NCI-H748 treated with DMSO at 0.1 percent for 48 hours (cell line): Measurements from ENCODE around the gene NT5M.
A peak's percentile ranks its signal among the peaks of the same experiment; 100 is the strongest.

Source experiments
- DNase-seq: peaks from one replicate; lab custom pipeline; 2025; lab: John Stamatoyannopoulos, UW

Gene NT5M

GRCh38 chr17:17355426-17355825 is 52.3 kb downstream of the NT5M start:
- no peak for DNase-seq

- peak; percentile 78 for DNase-seq
These were observed 53.2 kb downstream of the NT5M start for GRCh38 chr17:17356149-17356930.

- no peak for DNase-seq
These were observed 53.7 kb downstream of the NT5M start for GRCh38 chr17:17356931-17357270.

- DNase-seq = no peak
These were observed 55.0 kb downstream of the NT5M start for GRCh38 chr17:17358060-17358751.

GRCh38 chr17:17358866-17359265 is 55.7 kb downstream of the NT5M start:
- DNase-seq = no peak

- no peak for DNase-seq
These were observed 56.1 kb downstream of the NT5M start for GRCh38 chr17:17359271-17359670.

GRCh38 chr17:17360087-17360730 is 57.0 kb downstream of the NT5M start:
- no peak for DNase-seq

GRCh38 chr17:17361543-17361866 is 58.3 kb downstream of the NT5M start:
- DNase-seq = no peak

GRCh38 chr17:17361867-17362539 is 58.8 kb downstream of the NT5M start:
- DNase-seq = no peak

GRCh38 chr17:17362540-17362930 is 59.4 kb downstream of the NT5M start:
- no peak for DNase-seq

- peak; percentile 10 for DNase-seq
These were observed 60.6 kb downstream of the NT5M start for GRCh38 chr17:17363638-17364337.

- no peak for DNase-seq
These were observed 61.1 kb downstream of the NT5M start for GRCh38 chr17:17364338-17364667.

GRCh38 chr17:17365476-17366110 is 62.4 kb downstream of the NT5M start:
- no peak for DNase-seq

- DNase-seq = no peak
These were observed 63.1 kb downstream of the NT5M start for GRCh38 chr17:17366235-17366634.

- no peak for DNase-seq
These were observed 64.0 kb downstream of the NT5M start for GRCh38 chr17:17366941-17367875.

- DNase-seq = no peak
These were observed 64.8 kb downstream of the NT5M start for GRCh38 chr17:17367931-17368330.

- DNase-seq = no peak
These were observed 67.5 kb downstream of the NT5M start for GRCh38 chr17:17370711-17371110.

GRCh38 chr17:17372856-17373520 is 69.8 kb downstream of the NT5M start:
- DNase-seq = no peak

GRCh38 chr17:17375841-17376240 is 72.7 kb downstream of the NT5M start:
- DNase-seq = no peak

GRCh38 chr17:17376362-17376761 is 73.2 kb downstream of the NT5M start:
- no peak for DNase-seq
